WTC11 (cell line): ENCODE data around the gene ZDHHC1. TPM values are rescaled to one million over a fixed set of nuclear protein-coding genes. Genes with fewer than 3 reads are reported as not detected.

ENCODE experiments used
- ATAC-seq: fragments of 200-7000 bp; cut with Tn5 transposase; 2 replicates; pipeline ENCODE4 v1.10.0; 2021; ENCODE audit warnings: mild to moderate bottlenecking, moderate library complexity
- CTCF ChIA-PET: fragments of 300-600 bp; sonication (Branson Sonifier 250); formaldehyde crosslinking; loops from one replicate; lab custom pipeline; 2021; ENCODE audit warnings: antibody characterized with exemption; lab: Charles Lee
- POLR2A ChIA-PET: fragments of 350-600 bp; sonication (Branson Sonifier 250); formaldehyde crosslinking; loops from one replicate; lab custom pipeline; 2021; ENCODE audit warnings: antibody characterized with exemption; lab: Charles Lee
- DNase-seq: peaks from one replicate; pipeline ENCODE4 v3.0.0; 2021; ENCODE audit warnings: low spot score
- H3K27ac Mint-ChIP-seq: 2 replicates; pipeline ENCODE4 v1.8.0; 2021; ENCODE audit warnings: mixed read lengths
- H3K27me3 Mint-ChIP-seq: 2 replicates; pipeline ENCODE4 v1.8.0; 2021; ENCODE audit warnings: low read depth, mild to moderate bottlenecking, moderate library complexity, mixed read lengths
- H3K36me3 Mint-ChIP-seq: 2 replicates; pipeline ENCODE4 v1.8.0; 2021; ENCODE audit warnings: mixed read lengths
- H3K4me1 Mint-ChIP-seq: 2 replicates; pipeline ENCODE4 v1.8.0; 2022; ENCODE audit warnings: mixed read lengths
- H3K4me3 Mint-ChIP-seq: 2 replicates; pipeline ENCODE4 v1.8.0; 2021; ENCODE audit warnings: mild to moderate bottlenecking, moderate library complexity, mixed read lengths
- H3K9me3 Mint-ChIP-seq: 2 replicates; pipeline ENCODE4 v1.8.0; 2021; ENCODE audit warnings: mixed read lengths
- CREB1 ChIP-seq: sonication (generic); formaldehyde crosslinking; IDR thresholded peaks from 2 replicates; pipeline ENCODE4 v1.8.0; 2023; ENCODE audit warnings: mild to moderate bottlenecking, missing genetic modification reagents
- CTCF ChIP-seq: fragments of 200-600 bp; IDR thresholded peaks from 2 replicates; pipeline ENCODE4 v1.8.0; 2022; ENCODE audit warnings: antibody characterized with exemption
- GTF2I ChIP-seq: fragments of 250-450 bp; sonication (Bioruptor Pico); conservative IDR thresholded peaks from 2 replicates; pipeline ENCODE4 v1.4.0; 2021; ENCODE audit warnings: mild to moderate bottlenecking
- HMGA2 ChIP-seq: fragments of 250-450 bp; sonication (Bioruptor Pico); IDR thresholded peaks from 2 replicates; pipeline ENCODE4 v1.4.0; 2021; ENCODE audit warnings: mild to moderate bottlenecking, moderate library complexity
- SMAD4 ChIP-seq: sonication (generic); formaldehyde crosslinking; IDR thresholded peaks from 2 replicates; pipeline ENCODE4 v1.8.0; 2022; ENCODE audit warnings: mild to moderate bottlenecking, missing genetic modification reagents
- SOX15 ChIP-seq: fragments of 250-450 bp; sonication (Bioruptor Pico); IDR thresholded peaks from 2 replicates; pipeline ENCODE4 v1.9.0; 2021; ENCODE audit warnings: mild to moderate bottlenecking
- TEAD1 ChIP-seq: sonication (generic); formaldehyde crosslinking; IDR thresholded peaks from 2 replicates; pipeline ENCODE4 v1.8.0; 2022; ENCODE audit warnings: mild to moderate bottlenecking, missing genetic modification reagents
- ZNF232 ChIP-seq: sonication (generic); formaldehyde crosslinking; IDR thresholded peaks from 2 replicates; pipeline ENCODE4 v1.8.0; 2022; ENCODE audit warnings: mild to moderate bottlenecking, missing genetic modification reagents
- ZNF281 ChIP-seq: sonication (generic); formaldehyde crosslinking; IDR thresholded peaks from 2 replicates; pipeline ENCODE4 v1.8.0; 2023; ENCODE audit warnings: mild to moderate bottlenecking, missing genetic modification reagents
- total RNA-seq: library from RNA; stranded (reverse); gene quantifications from 3 replicates; pipeline ENCODE4 v1.2.3, GENCODE V29; 2021
- TF ChIP-seq, protein P1 (sequence below): fragments of 250-450 bp; sonication (Bioruptor Pico); conservative IDR thresholded peaks from 2 replicates; pipeline ENCODE4 v1.9.0; 2021; ENCODE audit warnings: mild to moderate bottlenecking

Gene ZDHHC1
- total RNA-seq, 1 experiment from 2014 or later = 4.2 TPM

DNA sequence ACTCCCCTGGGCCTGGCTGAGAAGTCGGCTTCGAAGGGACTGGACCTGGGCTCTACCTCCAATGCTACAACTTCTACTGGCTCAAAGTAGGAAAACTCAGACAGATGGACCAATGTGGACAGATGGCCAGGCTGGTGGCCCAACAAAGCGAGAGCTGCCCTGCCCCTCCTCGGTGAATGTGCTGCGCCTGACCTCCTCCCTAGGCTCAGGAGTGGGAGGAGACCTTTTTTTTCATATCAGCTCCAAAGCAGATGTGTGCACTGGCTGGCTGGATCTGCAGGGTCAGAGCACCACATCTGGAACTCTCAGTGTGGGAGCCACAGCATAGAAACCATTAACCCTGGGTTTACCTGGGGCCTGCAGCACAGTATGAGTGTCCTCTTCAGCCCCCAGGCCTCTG lies 43.9 kb upstream of the ZDHHC1 start (continued):
- TF ChIP-seq CTCF (no peak), SMAD4 (CRISPR knock-in tag) (no peak), ZNF232 (CRISPR knock-in tag) (no peak)

- Mint-ChIP-seq H3K36me3 (no peaks in the 10 kb centered on the region), H3K4me1 (0 out of 2 replicates have a peak, but pooled peaks cover 5% of the 10 kb centered on the region), H3K27ac (no peak overlapping the region), H3K9me3 (no peaks in the 10 kb centered on the region), H3K27me3 (no peaks in the 10 kb centered on the region), H3K4me3 (no peak overlapping the region)
- CTCF ChIA-PET = interaction anchor here (0.6 to 2.1 kb wide), 3 partner anchors 14 to 346 kb away, joined by 3 to 11 read pairs (median 4); no protein-coding TSS in a partner anchor
- ATAC-seq = no peak
- POLR2A ChIA-PET = no interaction called here
- TF ChIP-seq GTF2I (no peak), SOX15 (CRISPR knock-in tag) (no peak), TEAD1 (CRISPR knock-in tag) (no peak), HMGA2 (CRISPR knock-in tag) (no peak), CREB1 (no peak)
- TF ChIP-seq, protein P1, sequence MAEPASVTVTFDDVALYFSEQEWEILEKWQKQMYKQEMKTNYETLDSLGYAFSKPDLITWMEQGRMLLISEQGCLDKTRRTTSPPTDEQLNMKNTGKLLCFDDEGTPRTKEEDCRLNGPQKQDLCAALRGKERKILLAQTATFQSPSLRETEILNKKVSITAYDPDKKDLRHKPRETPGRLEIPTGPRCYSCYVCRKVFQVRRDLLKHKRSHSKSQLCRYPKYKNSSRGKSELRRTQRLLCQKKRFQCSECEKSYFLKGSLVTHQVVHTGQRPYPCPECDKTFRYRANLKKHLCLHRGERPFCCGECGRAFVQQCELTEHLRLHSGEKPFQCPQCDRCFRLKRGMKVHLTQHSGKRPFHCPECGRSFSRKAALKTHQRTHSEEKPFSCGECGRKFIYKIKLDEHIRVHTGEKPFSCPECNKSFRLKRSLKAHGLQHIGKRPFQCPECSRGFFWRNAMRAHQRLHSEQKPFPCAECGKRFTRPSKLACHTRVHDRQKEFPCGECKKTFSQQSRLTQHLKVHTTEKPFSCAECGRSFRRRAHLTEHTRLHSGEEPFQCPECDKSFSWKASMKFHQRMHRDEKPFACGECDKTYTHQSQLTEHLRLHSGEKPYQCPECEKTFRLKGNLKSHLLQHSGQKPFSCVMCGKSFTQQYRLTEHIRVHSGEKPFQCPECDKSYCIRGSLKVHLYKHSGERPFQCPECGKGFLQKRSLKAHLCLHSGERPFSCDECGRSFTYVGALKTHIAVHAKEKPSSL (CRISPR knock-in tag) = no peak
- DNase-seq = no peak
These were observed 43.5 kb upstream of the ZDHHC1 start for GRCh38 chr16:67459861-67460150.

DNA sequence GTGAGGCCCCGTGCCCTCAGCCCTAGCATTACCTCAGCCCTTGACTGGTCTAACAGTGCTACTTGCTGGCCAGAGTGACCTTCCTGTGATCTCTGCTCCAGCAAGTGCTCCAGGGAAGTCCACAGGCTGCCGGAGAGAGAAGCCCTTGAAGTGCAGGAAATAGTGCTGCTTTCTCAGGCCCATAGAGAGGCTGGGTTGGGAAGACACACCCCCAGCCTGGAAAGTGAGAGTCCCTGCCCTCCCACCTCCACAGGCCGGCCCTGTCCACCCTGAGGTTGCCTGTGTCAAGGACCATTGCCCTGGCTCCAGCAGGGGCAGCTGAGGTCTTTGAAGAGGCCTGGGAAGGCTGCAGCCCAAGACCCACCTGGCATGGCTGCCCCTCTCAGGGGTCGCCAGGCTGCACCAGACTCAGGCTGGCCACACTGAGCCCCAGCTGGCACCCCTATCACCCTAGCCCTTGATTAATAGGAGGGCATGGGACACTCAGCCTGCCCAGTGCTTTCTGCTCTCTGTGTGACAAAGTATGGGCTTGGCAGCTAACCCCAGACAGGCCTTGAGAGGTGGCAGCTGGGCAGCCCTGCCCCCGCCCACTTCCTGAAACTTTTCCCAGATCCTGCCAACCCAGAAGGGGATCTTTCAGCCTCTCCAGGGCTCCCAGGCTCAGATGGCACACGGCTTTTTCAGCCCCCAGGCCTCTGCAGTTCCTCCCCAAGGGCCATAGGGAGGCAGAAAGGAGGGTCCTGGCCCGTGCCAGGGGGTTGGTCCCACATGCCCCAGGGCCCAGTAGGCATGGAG lies 43.0 kb upstream of the ZDHHC1 start:
- no peak for DNase-seq

More for the DNA sequence above, 43.0 kb upstream of the ZDHHC1 start:
- ChIA-PET POLR2A (no interaction called here), CTCF (interaction anchor here (0.7 to 1.9 kb wide), 4 partner anchors 13 to 133 kb away, joined by 3 to 4 read pairs (median 3); partner anchors contain the start of genes KCTD19 and LRRC36)
- Mint-ChIP-seq H3K36me3 (no peaks in the 10 kb centered on the region), H3K4me3 (no peak overlapping the region), H3K9me3 (no peaks in the 10 kb centered on the region), H3K27ac (peak overlapping the region; percentile 41; the same call in 1 of the 2 replicates), H3K4me1 (0 out of 2 replicates have a peak, but pooled peaks cover 5% of the 10 kb centered on the region), H3K27me3 (no peaks in the 10 kb centered on the region)
- no peak for TF ChIP-seq ZNF281 (CRISPR knock-in tag)
- ATAC-seq = no peak
